Neural progenitor cell (in vitro differentiated cells): ENCODE measurements around the gene FAM131A.

ENCODE experiments used
- CTCF ChIP-seq: fragments of 200-600 bp; sonication (generic); IDR thresholded peaks from 2 replicates; pipeline ENCODE4 v1.5.1; 2017; ENCODE audit warnings: antibody characterized with exemption, mild to moderate bottlenecking
- EZH2 ChIP-seq: fragments of 200-600 bp; sonication (generic); IDR thresholded peaks from 2 replicates; pipeline ENCODE4 v1.6.1; 2017; ENCODE audit warnings: antibody characterized with exemption, mild to moderate bottlenecking, moderate library complexity

- TF ChIP-seq CTCF (no peak), EZH2 (no peak)
These were observed 15.7 kb upstream of the FAM131A start for GRCh38 chr3:184321666-184322065.
